ENCODE data around the gene ECE1. TPM values are rescaled to one million over a fixed set of nuclear protein-coding genes. Genes with fewer than 3 reads are reported as not detected.
A peak's percentile ranks its signal among the peaks of the same experiment; 100 is the strongest.

The ECE1 gene
- polyA plus RNA-seq: 58.6 TPM

GRCh38 chr1:21289700-21290545 lies at the start of gene ECE1:
TSS of gene ECE1 (minus strand) at chr1:21290463. CDS start at chr1:21290414, 49 bp downstream.
- peaks cover 4% of the 10 kb centered on the region for H3K36me3 Mint-ChIP-seq
- no peaks in the 10 kb centered on the region for H3K9me3 Mint-ChIP-seq
- H3K27me3 Mint-ChIP-seq: no peaks in the 10 kb centered on the region
- peak within 1 kb of the TSS; percentile 95 to 99 (median 98) for H3K27ac Mint-ChIP-seq
- peaks cover 37 to 55% (median 45%) of the 10 kb centered on the region in 3 donors for H3K4me1 Mint-ChIP-seq
- H3K4me3 Mint-ChIP-seq: peak within 1 kb of the TSS; percentile 96 to 99 (median 98)

- Mint-ChIP-seq H3K36me3 (no peaks in the 10 kb centered on the region), H3K27me3 (peaks cover 2% of the 10 kb centered on the region), H3K9me3 (no peaks in the 10 kb centered on the region), H3K27ac (peak overlapping the region in 2 of 3 donors; percentile 31 to 87), H3K4me1 (peaks cover 55 to 67% (median 59%) of the 10 kb centered on the region in 3 donors), H3K4me3 (peak overlapping the region in 2 of 4 donors; percentile 8 to 17)
Measured at GRCh38 chr1:21339356-21340229, 49.3 kb upstream of the ECE1 start.

GRCh38 chr1:21338573-21339355 lies 48.5 kb upstream of the ECE1 start:
- peak overlapping the region in 3 of 4 donors; percentile 41 to 79 (median 70) for H3K4me3 Mint-ChIP-seq
- H3K4me1 Mint-ChIP-seq: peaks cover 60 to 68% (median 64%) of the 10 kb centered on the region in 3 donors
- no peaks in the 10 kb centered on the region for H3K36me3 Mint-ChIP-seq
- H3K27me3 Mint-ChIP-seq: peaks cover 5% of the 10 kb centered on the region
- no peaks in the 10 kb centered on the region for H3K9me3 Mint-ChIP-seq
- H3K27ac Mint-ChIP-seq: peak overlapping the region; percentile 69 to 87 (median 86)

- peaks cover 5% of the 10 kb centered on the region for H3K27me3 Mint-ChIP-seq
- peaks cover 53 to 64% (median 60%) of the 10 kb centered on the region in 3 donors for H3K4me1 Mint-ChIP-seq
- peak overlapping the region; percentile 86 to 89 (median 87) for H3K27ac Mint-ChIP-seq
- no peaks in the 10 kb centered on the region for H3K9me3 Mint-ChIP-seq
- H3K4me3 Mint-ChIP-seq: peak overlapping the region in 2 of 4 donors; percentile 79 to 97
- no peaks in the 10 kb centered on the region for H3K36me3 Mint-ChIP-seq
Measured at GRCh38 chr1:21337928-21338572, 47.8 kb upstream of the ECE1 start.

- Mint-ChIP-seq H3K4me3 (peak overlapping the region in 2 of 4 donors; percentile 79 to 97), H3K9me3 (no peaks in the 10 kb centered on the region), H3K4me1 (peaks cover 48 to 58% (median 58%) of the 10 kb centered on the region in 3 donors), H3K27me3 (peaks cover 5% of the 10 kb centered on the region), H3K27ac (peak overlapping the region; percentile 86 to 89 (median 87)), H3K36me3 (no peaks in the 10 kb centered on the region)
Measured at GRCh38 chr1:21337454-21337927, 47.2 kb upstream of the ECE1 start.

GRCh38 chr1:21337010-21337437 lies 46.8 kb upstream of the ECE1 start:
- Mint-ChIP-seq H3K9me3 (no peaks in the 10 kb centered on the region), H3K4me1 (peaks cover 46 to 60% (median 57%) of the 10 kb centered on the region in 3 donors), H3K27ac (peak overlapping the region; percentile 23 to 87 (median 45)), H3K27me3 (peaks cover 5% of the 10 kb centered on the region), H3K4me3 (peak overlapping the region; percentile 34 to 97 (median 70)), H3K36me3 (no peaks in the 10 kb centered on the region)

- H3K27ac Mint-ChIP-seq: peak overlapping the region; percentile 78 to 99 (median 87)
- peaks cover 5% of the 10 kb centered on the region for H3K27me3 Mint-ChIP-seq
- H3K4me1 Mint-ChIP-seq: peaks cover 46 to 61% (median 56%) of the 10 kb centered on the region in 3 donors
- peak overlapping the region in 2 of 4 donors; percentile 47 to 97 for H3K4me3 Mint-ChIP-seq
- no peaks in the 10 kb centered on the region for H3K9me3 Mint-ChIP-seq
- no peaks in the 10 kb centered on the region for H3K36me3 Mint-ChIP-seq
Measured at GRCh38 chr1:21335750-21336224, 45.5 kb upstream of the ECE1 start.

- H3K9me3 Mint-ChIP-seq: no peaks in the 10 kb centered on the region
- H3K36me3 Mint-ChIP-seq: no peaks in the 10 kb centered on the region
- peak overlapping the region; percentile 87 to 99 (median 99) for H3K27ac Mint-ChIP-seq
- peaks cover 5% of the 10 kb centered on the region for H3K27me3 Mint-ChIP-seq
- peaks cover 51 to 63% (median 61%) of the 10 kb centered on the region in 3 donors for H3K4me1 Mint-ChIP-seq
- H3K4me3 Mint-ChIP-seq: peak overlapping the region; percentile 73 to 97 (median 88)
Measured at GRCh38 chr1:21335088-21335691, 44.9 kb upstream of the ECE1 start.

GRCh38 chr1:21334214-21335087 lies 44.2 kb upstream of the ECE1 start:
- H3K4me1 Mint-ChIP-seq: peaks cover 50 to 66% (median 61%) of the 10 kb centered on the region in 3 donors
- peak overlapping the region; percentile 73 to 97 (median 88) for H3K4me3 Mint-ChIP-seq
- H3K9me3 Mint-ChIP-seq: no peaks in the 10 kb centered on the region
- peak overlapping the region; percentile 87 to 99 (median 99) for H3K27ac Mint-ChIP-seq
- peaks cover 5% of the 10 kb centered on the region for H3K27me3 Mint-ChIP-seq
- H3K36me3 Mint-ChIP-seq: no peaks in the 10 kb centered on the region

GRCh38 chr1:21333824-21334213 lies 43.6 kb upstream of the ECE1 start:
- peaks cover 5% of the 10 kb centered on the region for H3K27me3 Mint-ChIP-seq
- peaks cover 50 to 72% (median 60%) of the 10 kb centered on the region in 3 donors for H3K4me1 Mint-ChIP-seq
- no peaks in the 10 kb centered on the region for H3K9me3 Mint-ChIP-seq
- peak overlapping the region; percentile 73 to 97 (median 88) for H3K4me3 Mint-ChIP-seq
- H3K27ac Mint-ChIP-seq: peak overlapping the region; percentile 87 to 99 (median 99)
- H3K36me3 Mint-ChIP-seq: no peaks in the 10 kb centered on the region

- H3K27ac Mint-ChIP-seq: peak overlapping the region in 2 of 3 donors; percentile 84 to 87
- peak overlapping the region in 2 of 4 donors; percentile 15 to 82 for H3K4me3 Mint-ChIP-seq
- no peaks in the 10 kb centered on the region for H3K9me3 Mint-ChIP-seq
- H3K27me3 Mint-ChIP-seq: peaks cover 5% of the 10 kb centered on the region
- H3K4me1 Mint-ChIP-seq: peaks cover 41 to 69% (median 54%) of the 10 kb centered on the region in 3 donors
- peaks cover 2% of the 10 kb centered on the region for H3K36me3 Mint-ChIP-seq
Measured at GRCh38 chr1:21332554-21333311, 42.5 kb upstream of the ECE1 start.

Measured in IgD-negative memory B cell (primary cell).